Panc1 (cell line): ENCODE results near the gene KCNC1. TPM values are rescaled to one million over a fixed set of nuclear protein-coding genes. Genes with fewer than 3 reads are reported as not detected.

Experiments
- ATAC-seq: fragments of 200-7000 bp; cut with Tn5 transposase; 2 replicates; pipeline ENCODE4 v1.9.1; 2020; ENCODE audit warnings: mild to moderate bottlenecking, moderate library complexity
- BruUV-seq: library from RNA; stranded (reverse); fragments of 400-500 nt; replicated peaks from 2 replicates; lab custom pipeline; 2021; lab: Mats Ljungman, UMichigan
- CTCF ChIA-PET: fragments of 300-600 bp; sonication (Branson Sonifier 250); formaldehyde crosslinking; loops from one replicate; lab custom pipeline; 2022; ENCODE audit warnings: antibody characterized with exemption; lab: Charles Lee
- POLR2A ChIA-PET: fragments of 300-600 bp; sonication (Branson Sonifier 250); formaldehyde crosslinking; loops from one replicate; lab custom pipeline; 2022; ENCODE audit warnings: antibody characterized with exemption; lab: Charles Lee
- DNase-seq: peaks from one replicate; pipeline ENCODE4 v3.0.0-alpha.2; 2010; ENCODE audit warnings: low read depth, low spot score
- H3K27ac ChIP-seq: 2 replicates; pipeline ENCODE4 v1.5.1; 2011; ENCODE audit warnings: mild to moderate bottlenecking, low read length, inconsistent platforms
- H3K27me3 ChIP-seq: fragments of 200-500 bp; sonication (Bioruptor generic); 2 replicates; pipeline ENCODE4 v1.6.0; 2014; ENCODE audit warnings: low read length, inconsistent platforms; ENCODE audit not compliant: control insufficient read depth, insufficient read depth
- H3K36me3 ChIP-seq: fragments of 200-500 bp; sonication (Bioruptor generic); 2 replicates; pipeline ENCODE4 v1.5.1; 2014; ENCODE audit warnings: inconsistent platforms, mild to moderate bottlenecking, low read length, moderate library complexity; ENCODE audit not compliant: control insufficient read depth, insufficient read depth
- H3K4me1 ChIP-seq: 2 replicates; pipeline ENCODE4 v1.5.1; 2011; ENCODE audit warnings: inconsistent platforms, mild to moderate bottlenecking, low read length, moderate library complexity; ENCODE audit not compliant: control insufficient read depth, insufficient read depth
- H3K4me3 ChIP-seq, 2 experiments: 2 replicates each; pipeline ENCODE4 v1.5.1; 2011 to 2012; ENCODE audit warnings: low read depth in 2 of 2, low read length in 2 of 2, mild to moderate bottlenecking in 2 of 2, inconsistent platforms in 1 of 2, moderate library complexity in 1 of 2
- H3K9me3 ChIP-seq: fragments of 200-500 bp; sonication (Bioruptor generic); 2 replicates; pipeline ENCODE4 v1.5.1; 2014; ENCODE audit warnings: low read depth, mild to moderate bottlenecking, inconsistent platforms, low read length, moderate library complexity; ENCODE audit not compliant: control insufficient read depth, insufficient read depth
- CTCF ChIP-seq: fragments of 450-650 bp; IDR thresholded peaks from 2 replicates; pipeline ENCODE4 v1.5.1; 2017; ENCODE audit warnings: mild to moderate bottlenecking
- POLR2AphosphoS5 ChIP-seq: IDR thresholded peaks from 2 replicates; pipeline ENCODE4 v1.6.1; 2012; ENCODE audit warnings: mild to moderate bottlenecking, low read depth, low read length, moderate library complexity
- REST ChIP-seq, 2 experiments: IDR thresholded peaks; 2 replicates each; pipeline ENCODE4 v1.6.1; 2011 to 2012; ENCODE audit warnings: low read depth in 2 of 2, control low read depth in 1 of 2, low read length in 1 of 2, mild to moderate bottlenecking in 1 of 2, moderate library complexity in 1 of 2; ENCODE audit not compliant: insufficient read depth in 1 of 2
- SIN3A ChIP-seq: IDR thresholded peaks from 2 replicates; pipeline ENCODE4 v1.6.1; 2012; ENCODE audit warnings: low read depth, mild to moderate bottlenecking, low read length, moderate library complexity, borderline replicate concordance; ENCODE audit not compliant: insufficient read depth
- TCF7L2 ChIP-seq: IDR thresholded peaks from 2 replicates; pipeline ENCODE4 v1.6.1; 2011; ENCODE audit warnings: mild to moderate bottlenecking, low read depth, low read length, inconsistent platforms
- in situ Hi-C: cut with HindIII; loops from 2 replicates; pipeline ENCODE4 v1.10.0; 2016; ENCODE audit warnings: low sequenced_read_pairs, low pct_unique_long_range_greater_than_20kb
- intact Hi-C: fragments of 100-400 bp; cut with micrococcal nuclease; formaldehyde crosslinking; loops from one replicate; pipeline ENCODE4 v1.10.0; 2022; ENCODE audit not compliant: unreplicated experiment
- total RNA-seq: library from RNA; stranded (reverse); gene quantifications from one replicate; pipeline ENCODE4 v1.2.1, GENCODE V29; 2021; ENCODE audit not compliant: unreplicated experiment

KCNC1 gene
- total RNA-seq, 1 experiment from 2014 or later, result 0.95 TPM

GRCh38 chr11:17779861-17780594, 45.4 kb downstream of the KCNC1 start:
- no peak overlapping the region for H3K4me3 ChIP-seq
- TF ChIP-seq TCF7L2, result no peak
- no peak for TF ChIP-seq CTCF
- no peak for TF ChIP-seq REST (IDR thresholded peaks at IDR 0.05; ENCODE audit: insufficient read depth in 1 of 2, low read depth in 2 of 2, low read length in 1 of 2)
- TF ChIP-seq SIN3A, result no peak
- no peak for TF ChIP-seq POLR2AphosphoS5
- no peaks in the 10 kb centered on the region for H3K9me3 ChIP-seq
- ChIA-PET POLR2A (interaction anchor here (0.6 kb wide), 1 partner anchor 65 kb away, joined by 5 read pairs; no protein-coding TSS in a partner anchor), CTCF (interaction anchor here (0.6 kb wide), 1 partner anchor 1042 kb away, joined by 3 read pairs; no protein-coding TSS in a partner anchor)
- intact Hi-C loops, result no loop called here
- H3K4me1 ChIP-seq, result no peaks in the 10 kb centered on the region
- H3K27me3 ChIP-seq, result no peaks in the 10 kb centered on the region
- no peak overlapping the region for H3K27ac ChIP-seq
- no TSS peak for BruUV-seq
- in situ Hi-C loops, result no loop called here
- DNase-seq (no peak), ATAC-seq (no peak)
- H3K36me3 ChIP-seq, result no peaks in the 10 kb centered on the region

DNA sequence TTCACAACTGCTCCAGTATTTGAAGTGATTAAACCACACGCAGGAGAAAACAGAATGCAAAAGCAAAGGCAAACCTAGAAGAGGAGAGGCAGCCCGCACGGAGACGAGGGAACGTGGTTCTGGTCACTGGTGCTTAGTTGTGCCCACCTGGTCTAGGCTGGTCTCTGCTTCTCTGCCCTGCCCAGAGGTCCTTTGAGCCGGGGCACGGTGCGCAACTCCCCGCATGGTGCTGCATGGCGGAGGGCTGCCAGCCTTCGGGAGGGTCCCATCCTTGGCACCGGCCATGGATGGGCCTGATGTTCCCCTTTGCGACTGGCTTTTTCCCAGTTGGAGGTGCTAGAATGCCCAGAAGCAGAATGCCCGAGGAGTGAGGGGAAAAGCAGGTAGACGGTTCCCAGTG, 46.1 kb downstream of the KCNC1 start:
- Histone ChIP-seq H3K9me3 (no peaks in the 10 kb centered on the region), H3K27me3 (no peaks in the 10 kb centered on the region), H3K27ac (no peak overlapping the region), H3K4me3 (no peak overlapping the region), H3K4me1 (no peaks in the 10 kb centered on the region), H3K36me3 (no peaks in the 10 kb centered on the region)
- BruUV-seq, result no TSS peak
- ATAC-seq, result no peak
- POLR2A ChIA-PET, result interaction anchor here (0.6 kb wide), 1 partner anchor 64 kb away, joined by 5 read pairs; no protein-coding TSS in a partner anchor
- in situ Hi-C loops, result no loop called here
- intact Hi-C loops, result no loop called here
- DNase-seq, result no peak
- CTCF ChIA-PET, result no interaction called here
- TF ChIP-seq CTCF (no peak), POLR2AphosphoS5 (no peak), REST (IDR thresholded peaks at IDR 0.05; ENCODE audit: insufficient read depth in 1 of 2, low read depth in 2 of 2, low read length in 1 of 2) (no peak)
